GM15510 (cell line): ENCODE measurements around the gene ZSCAN10.

Experiments
- POLR2A ChIP-seq: IDR thresholded peaks from 3 replicates; pipeline ENCODE4 v1.6.1; 2011; ENCODE audit warnings: borderline replicate concordance; ENCODE audit not compliant: insufficient read length; ENCODE audit errors: extremely low read depth

Gene ZSCAN10

DNA sequence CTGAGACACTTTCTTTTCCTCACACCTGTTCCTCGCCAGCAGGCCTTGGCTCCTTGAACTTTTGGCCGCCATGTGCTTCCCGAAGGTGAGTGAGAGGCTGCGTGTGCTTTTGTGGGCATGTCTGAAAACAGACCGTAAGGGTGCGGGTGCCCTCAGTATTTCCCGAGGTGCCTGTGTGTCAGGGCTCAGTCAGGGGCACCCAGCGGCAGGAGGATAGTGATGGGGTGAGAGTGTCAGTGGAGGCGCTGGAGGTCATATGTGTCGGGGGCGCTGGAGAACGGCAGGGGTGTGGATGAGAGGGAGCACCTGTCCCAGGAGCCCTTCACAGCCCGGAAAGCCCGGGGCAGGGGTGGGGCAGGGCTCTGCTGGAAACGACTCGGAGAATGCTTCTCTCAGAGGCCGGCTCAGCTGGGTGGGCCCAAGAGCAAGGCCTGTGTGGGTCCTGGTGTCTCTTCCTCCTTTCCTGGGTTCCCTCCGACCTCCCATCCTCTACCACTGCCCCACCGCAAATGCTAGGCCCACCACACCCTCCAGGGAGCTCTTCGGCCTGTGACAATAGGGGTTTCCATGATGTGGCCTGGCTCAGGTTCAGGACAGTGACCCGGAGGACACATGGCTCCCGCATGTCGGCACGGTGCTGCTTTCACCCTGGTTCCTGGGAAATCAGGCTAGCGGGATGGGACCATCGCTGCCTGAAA, 33.2 kb downstream of the ZSCAN10 start:
- no peak for TF ChIP-seq POLR2A

DNA sequence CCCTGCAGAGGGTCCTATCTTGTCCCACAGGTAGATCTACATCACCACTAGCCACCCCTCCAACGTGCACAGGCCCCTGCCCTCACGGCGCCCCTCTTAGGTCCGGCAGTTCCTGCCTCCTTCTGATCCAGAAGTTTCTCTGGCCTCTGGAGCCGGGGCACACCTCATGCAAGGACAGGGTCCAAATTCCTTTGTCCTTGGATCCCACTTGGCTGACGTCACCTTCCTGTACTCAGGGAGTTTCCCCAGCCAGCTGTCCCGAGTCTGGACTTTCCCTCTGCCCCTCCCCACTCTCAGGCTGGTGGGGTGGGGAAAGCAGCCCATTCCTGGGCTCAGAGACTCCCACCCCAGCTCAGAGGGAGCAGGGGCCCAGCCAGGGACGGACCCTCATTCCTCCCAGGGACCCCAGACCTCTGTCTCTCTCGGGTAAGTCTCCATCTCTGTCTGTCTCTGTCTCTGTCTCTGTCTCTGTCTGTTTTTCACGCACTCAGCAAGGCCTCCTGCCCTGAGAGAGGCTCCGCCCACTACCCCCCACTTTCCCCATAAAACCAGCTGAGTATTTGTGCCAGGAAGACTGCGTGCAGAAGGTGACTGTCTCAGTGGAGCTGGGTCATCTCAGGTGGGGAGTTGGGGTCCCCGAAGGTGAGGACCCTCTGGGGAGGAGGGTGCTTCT, 33.9 kb downstream of the ZSCAN10 start, which contains the start of gene IL32:
Gene IL32, plus strand, starts transcription at position 572 of the 673 bp plus-strand sequence. CDS start 172 bp downstream, outside the sequence.
- TF ChIP-seq POLR2A = no peak

- TF ChIP-seq POLR2A = no peak
Observed at GRCh38 chr16:3063625-3064386, 35.3 kb downstream of the ZSCAN10 start.

GRCh38 chr16:3062553-3062952, 36.5 kb downstream of the ZSCAN10 start:
- TF ChIP-seq POLR2A = no peak

DNA sequence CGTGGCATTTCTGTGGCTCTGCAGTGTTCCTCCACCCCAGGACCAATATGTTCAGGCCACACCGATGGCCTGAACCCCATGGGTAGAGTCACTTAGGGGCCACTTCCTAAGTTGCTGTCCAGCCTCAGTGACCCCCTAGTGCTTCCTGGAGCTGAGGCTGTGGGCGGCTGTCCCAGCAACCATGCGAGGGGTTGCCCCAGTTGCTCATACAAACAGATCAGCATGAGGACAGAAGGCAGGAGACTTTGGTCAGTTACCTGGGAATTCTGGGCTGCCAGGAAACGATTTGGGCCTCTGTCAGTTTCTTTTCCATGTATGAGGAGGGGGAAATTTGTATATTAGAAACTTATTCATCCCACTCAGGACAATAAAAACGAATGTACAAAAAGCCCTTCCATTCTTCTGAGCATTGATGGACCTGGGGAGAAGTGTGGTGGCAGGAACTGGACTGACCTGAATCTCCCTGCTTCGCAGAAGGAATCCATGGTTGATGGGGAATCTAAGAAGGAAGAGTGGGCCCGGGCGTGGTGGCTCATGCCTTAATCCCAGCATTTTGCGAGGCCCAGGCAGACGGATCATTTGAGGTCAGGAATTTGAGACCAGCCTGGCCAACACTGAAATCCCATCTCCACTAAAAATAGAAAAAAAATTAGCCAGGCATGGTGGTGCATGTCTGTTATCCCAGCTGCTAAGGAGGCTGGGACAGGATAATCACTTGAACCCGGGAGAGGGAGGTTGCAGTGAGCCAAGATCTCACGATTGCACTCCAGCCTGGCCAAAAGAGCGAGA, 38.6 kb downstream of the ZSCAN10 start:
- no peak for TF ChIP-seq POLR2A

DNA sequence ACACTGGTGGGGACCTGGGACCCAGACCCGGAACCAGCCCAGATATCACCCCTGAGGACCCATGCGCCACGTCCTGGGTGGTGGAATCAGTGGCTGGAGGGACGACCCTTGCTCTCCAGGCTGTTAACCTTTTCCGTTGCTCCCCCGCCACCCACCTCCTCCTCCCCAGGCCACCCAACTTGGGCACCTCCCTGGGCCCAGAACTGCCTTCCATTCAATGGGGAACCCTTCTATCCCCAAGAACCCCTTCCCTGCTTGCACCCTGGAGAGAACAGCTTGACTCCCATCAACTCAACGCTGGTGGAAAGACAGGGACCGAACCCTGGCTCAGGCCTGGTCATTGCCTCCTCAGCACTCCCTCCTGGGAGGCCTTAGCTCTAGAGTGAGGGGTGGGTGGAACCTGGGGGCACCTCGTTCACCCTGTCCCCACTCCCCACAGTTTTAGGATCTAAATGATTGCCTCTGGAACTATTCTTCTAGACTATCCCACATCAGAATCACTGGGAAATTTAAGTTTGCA, 39.3 kb downstream of the ZSCAN10 start:
- no peak for TF ChIP-seq POLR2A

DNA sequence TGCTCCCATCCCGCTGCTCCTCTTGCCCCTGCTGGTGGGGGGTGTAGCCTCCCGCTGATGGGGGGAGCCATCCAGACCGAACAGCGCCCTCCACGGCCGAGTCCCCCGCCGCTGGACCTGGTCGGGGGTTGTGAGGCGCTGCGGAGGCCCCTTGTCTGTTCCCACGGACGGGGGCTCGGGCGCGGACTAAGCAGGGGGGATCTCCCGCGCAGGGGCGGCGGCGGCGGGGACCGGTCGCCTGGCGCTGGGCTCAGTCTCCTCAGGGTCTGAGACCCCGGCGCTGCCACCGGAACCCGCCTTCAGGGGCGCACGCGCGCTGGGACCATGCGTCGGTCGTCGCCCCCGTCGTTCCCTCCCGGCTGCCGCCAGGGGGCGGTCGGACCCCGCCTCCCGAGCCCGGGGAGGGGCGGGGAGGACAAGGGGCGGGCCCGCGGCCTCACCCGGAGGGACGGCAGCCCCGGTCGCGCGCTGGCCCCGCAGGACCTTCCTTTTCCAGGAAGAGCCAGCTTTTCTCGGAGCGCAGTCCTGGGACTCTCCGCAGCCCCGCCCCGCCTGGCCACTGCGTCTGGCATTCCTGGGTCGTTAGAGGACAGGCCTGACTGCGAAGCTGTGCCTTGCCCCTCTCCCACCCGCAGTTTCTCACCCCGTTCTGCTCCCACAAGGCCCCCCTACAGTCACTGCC, 39.9 kb downstream of the ZSCAN10 start:
- TF ChIP-seq POLR2A = peak; percentile 71

GRCh38 chr16:3058139-3059030, 40.7 kb downstream of the ZSCAN10 start:
- no peak for TF ChIP-seq POLR2A

DNA sequence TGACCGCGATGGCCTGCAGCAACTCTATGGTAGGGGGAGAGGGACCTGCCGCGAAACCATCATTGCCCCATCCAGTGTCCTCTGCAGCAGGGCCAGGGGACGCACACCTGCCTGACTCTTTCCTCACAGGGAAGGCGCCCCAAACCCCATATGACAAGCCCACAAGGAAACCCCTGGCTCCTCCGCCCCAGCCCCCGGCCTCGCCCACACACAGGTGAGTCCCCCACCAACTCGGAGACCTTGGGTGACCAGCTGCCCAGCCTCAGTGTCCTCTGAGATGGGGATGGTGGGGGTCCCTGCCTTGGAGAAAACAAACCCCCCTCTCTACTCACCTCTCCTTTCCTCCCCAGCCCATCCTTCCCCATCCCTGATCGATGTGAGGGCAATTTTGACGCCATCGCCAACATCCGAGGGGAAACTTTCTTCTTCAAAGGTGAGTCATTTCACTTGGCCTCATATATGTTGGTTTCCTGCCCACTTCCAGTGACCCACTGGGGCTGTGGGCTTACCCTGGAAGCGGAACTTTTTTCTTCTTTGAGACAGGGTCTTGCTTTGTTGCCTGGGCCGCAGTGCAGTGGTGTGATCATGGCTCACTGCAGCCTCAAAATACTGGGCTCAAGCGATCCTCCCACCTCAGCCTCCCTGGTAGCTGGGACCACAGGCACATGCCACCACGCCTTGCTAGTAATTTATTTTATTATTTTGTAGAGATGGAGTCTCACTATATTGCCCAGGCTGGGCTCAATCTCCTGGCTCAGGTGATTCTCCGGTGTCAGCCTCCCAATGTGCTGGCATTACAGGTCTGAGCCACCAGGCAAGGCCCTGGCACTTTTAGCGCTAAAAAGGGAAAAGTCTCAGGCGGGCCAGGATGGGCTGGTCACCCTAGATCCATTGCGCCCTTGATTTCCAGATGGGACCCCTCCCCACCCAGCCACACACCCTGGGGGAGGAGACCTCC, 41.6 kb downstream of the ZSCAN10 start:
- no peak for TF ChIP-seq POLR2A

GRCh38 chr16:3056336-3057180, 42.5 kb downstream of the ZSCAN10 start:
- TF ChIP-seq POLR2A = no peak
